Measurements from ENCODE around the gene TAB3.

The TAB3 gene

GRCh38 chrX:30864383-30864785 is 24.7 kb downstream of the TAB3 start:
- CTCF ChIA-PET: interaction anchor here (0.7 to 2.7 kb wide), 2 partner anchors 50 to 128 kb away, joined by 3 to 16 read pairs; no protein-coding TSS in a partner anchor

GRCh38 chrX:30863974-30864373 is 25.1 kb downstream of the TAB3 start:
- ChIA-PET POLR2A (no interaction called here), CTCF (interaction anchor here (0.7 to 2.7 kb wide), 2 partner anchors 50 to 128 kb away, joined by 3 to 16 read pairs; no protein-coding TSS in a partner anchor)

More at GRCh38 chrX:30864383-30864785, 24.7 kb downstream of the TAB3 start:
- Histone ChIP-seq H3K4me3 (ENCODE audit: low read depth, low read length) (no peak overlapping the region), H3K9me3 (ENCODE audit: control insufficient read depth, insufficient read depth, low read depth, low read length) (no peaks in the 10 kb centered on the region), H3K27ac (ENCODE audit: extremely low read depth, low read depth, low read length) (no peak overlapping the region), H3K4me1 (ENCODE audit: control insufficient read depth, insufficient read depth, low read length) (no peaks in the 10 kb centered on the region), H3K36me3 (ENCODE audit: control insufficient read depth in 2 of 2, insufficient read depth in 1 of 2, low read length in 2 of 2) (peaks cover 7 to 16% of the 10 kb centered on the region in 2 experiments; a peak in 2 of 3 replicates)
- POLR2A ChIA-PET: no interaction called here
- TF ChIP-seq WT1 (tag by site-specific recombination; IDR thresholded peaks at IDR 0.05) (no peak), ZNF785 (tag by site-specific recombination; IDR thresholded peaks at IDR 0.05) (no peak), ZNF391 (tag by site-specific recombination; IDR thresholded peaks at IDR 0.05; ENCODE audit: borderline replicate concordance, low read depth) (no peak)

More at GRCh38 chrX:30863974-30864373, 25.1 kb downstream of the TAB3 start:
- TF ChIP-seq ZNF114 (tag by site-specific recombination; IDR thresholded peaks at IDR 0.05) (no peak), ZNF585B (tag by site-specific recombination; IDR thresholded peaks at IDR 0.05) (no peak), ZNF280C (tag by site-specific recombination; IDR thresholded peaks at IDR 0.05) (no peak), ZNF639 (tag by site-specific recombination; IDR thresholded peaks at IDR 0.05) (no peak), ZNF280D (tag by site-specific recombination; IDR thresholded peaks at IDR 0.05) (no peak), ZBTB8A (tag by site-specific recombination; IDR thresholded peaks at IDR 0.05) (no peak), ZBTB21 (tag by site-specific recombination; IDR thresholded peaks at IDR 0.05) (no peak), ZNF791 (tag by site-specific recombination; IDR thresholded peaks at IDR 0.05) (no peak), ZNF248 (tag by site-specific recombination; IDR thresholded peaks at IDR 0.05) (no peak), ZNF266 (tag by site-specific recombination; IDR thresholded peaks at IDR 0.05; ENCODE audit: low read depth) (no peak), ZNF692 (tag by site-specific recombination; IDR thresholded peaks at IDR 0.05) (no peak), ZNF514 (tag by site-specific recombination; IDR thresholded peaks at IDR 0.05) (no peak)
- H3K9me3 ChIP-seq (ENCODE audit: control insufficient read depth, insufficient read depth, low read depth, low read length): no peaks in the 10 kb centered on the region
- H3K36me3 ChIP-seq (ENCODE audit: control insufficient read depth in 2 of 2, insufficient read depth in 1 of 2, low read length in 2 of 2): peaks cover 7 to 21% of the 10 kb centered on the region in 2 experiments; a peak in 2 of 3 replicates
- H3K27ac ChIP-seq (ENCODE audit: extremely low read depth, low read depth, low read length): no peak overlapping the region
- no peaks in the 10 kb centered on the region for H3K4me1 ChIP-seq (ENCODE audit: control insufficient read depth, insufficient read depth, low read length)
- H3K4me3 ChIP-seq (ENCODE audit: low read depth, low read length): no peak overlapping the region

All from HEK293 (cell line).